SK-N-SH treated with all-trans-retinoic acid at 6 μM for 48 hours (cell line): ENCODE results near the gene CZIB.

ENCODE experiments used
- ESRRG ChIP-seq: fragments of 250-450 bp; sonication (Bioruptor Pico); IDR thresholded peaks from 2 replicates; pipeline ENCODE4 v1.6.1; 2021; ENCODE audit warnings: mild to moderate bottlenecking
- PATZ1 ChIP-seq: fragments of 250-450 bp; sonication (Bioruptor Pico); IDR thresholded peaks from 2 replicates; pipeline ENCODE4 v1.8.0; 2020; ENCODE audit warnings: mild to moderate bottlenecking, moderate library complexity, borderline replicate concordance
- RARB ChIP-seq: fragments of 250-450 bp; sonication (Bioruptor Pico); IDR thresholded peaks from 2 replicates; pipeline ENCODE4 v1.8.0; 2021; ENCODE audit warnings: mild to moderate bottlenecking, moderate library complexity
- TCF4 ChIP-seq: fragments of 250-450 bp; sonication (Bioruptor Pico); IDR thresholded peaks from 2 replicates; pipeline ENCODE4 v1.8.0; 2021; ENCODE audit warnings: mild to moderate bottlenecking, moderate library complexity, borderline replicate concordance
- TOX ChIP-seq: fragments of 250-450 bp; sonication (Bioruptor Pico); IDR thresholded peaks from 2 replicates; pipeline ENCODE4 v1.8.0; 2021; ENCODE audit warnings: mild to moderate bottlenecking, moderate library complexity, borderline replicate concordance
- ZC3H10 ChIP-seq: fragments of 250-450 bp; sonication (Bioruptor Pico); IDR thresholded peaks from 2 replicates; pipeline ENCODE4 v1.5.1; 2021; ENCODE audit warnings: mild to moderate bottlenecking, moderate library complexity
- TF ChIP-seq, protein P1 (sequence below): fragments of 250-450 bp; sonication (Bioruptor Pico); IDR thresholded peaks from 2 replicates; pipeline ENCODE4 v1.8.0; 2021; ENCODE audit warnings: low read depth, mild to moderate bottlenecking, moderate library complexity, borderline replicate concordance

DNA sequence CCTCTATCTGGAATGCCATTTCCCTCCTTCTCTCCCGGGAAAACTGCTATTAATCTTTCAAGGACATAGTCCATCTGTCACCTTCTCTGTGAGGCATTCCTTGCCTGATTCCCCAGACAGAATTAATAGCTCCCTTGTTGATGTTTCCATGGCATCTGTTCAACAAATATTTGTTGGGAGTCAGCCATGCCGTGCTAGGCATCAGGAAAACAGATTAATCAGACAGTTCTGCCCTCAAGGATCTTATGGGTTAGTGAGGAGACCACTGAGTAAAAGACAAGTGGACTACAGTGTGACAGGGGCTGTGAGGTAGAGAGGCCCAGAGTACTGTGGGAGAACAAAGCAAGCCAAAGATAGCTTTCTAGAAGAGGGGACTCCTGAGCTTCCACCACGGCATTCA is 29.3 kb upstream of the CZIB start:
- TF ChIP-seq ZC3H10, result no peak
- TF ChIP-seq TOX, result no peak
- TF ChIP-seq, protein P1, sequence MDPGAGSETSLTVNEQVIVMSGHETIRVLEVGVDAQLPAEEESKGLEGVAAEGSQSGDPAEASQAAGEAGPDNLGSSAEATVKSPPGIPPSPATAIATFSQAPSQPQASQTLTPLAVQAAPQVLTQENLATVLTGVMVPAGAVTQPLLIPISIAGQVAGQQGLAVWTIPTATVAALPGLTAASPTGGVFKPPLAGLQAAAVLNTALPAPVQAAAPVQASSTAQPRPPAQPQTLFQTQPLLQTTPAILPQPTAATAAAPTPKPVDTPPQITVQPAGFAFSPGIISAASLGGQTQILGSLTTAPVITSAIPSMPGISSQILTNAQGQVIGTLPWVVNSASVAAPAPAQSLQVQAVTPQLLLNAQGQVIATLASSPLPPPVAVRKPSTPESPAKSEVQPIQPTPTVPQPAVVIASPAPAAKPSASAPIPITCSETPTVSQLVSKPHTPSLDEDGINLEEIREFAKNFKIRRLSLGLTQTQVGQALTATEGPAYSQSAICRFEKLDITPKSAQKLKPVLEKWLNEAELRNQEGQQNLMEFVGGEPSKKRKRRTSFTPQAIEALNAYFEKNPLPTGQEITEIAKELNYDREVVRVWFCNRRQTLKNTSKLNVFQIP (CRISPR knock-in tag), result no peak
- TF ChIP-seq ESRRG, result no peak
- no peak for TF ChIP-seq TCF4
- no peak for TF ChIP-seq RARB
- no peak for TF ChIP-seq PATZ1 (CRISPR knock-in tag)
